HG03521 (cell line): Measurements from ENCODE around the gene EPS8L2.
"Not testable (repeated sequence)": the region's sequence is repeated elsewhere in the genome, so short reads cannot be mapped to it uniquely, and the experiment has no call there.

Experiments used
- ATAC-seq: cut with Tn5 transposase; IDR thresholded peaks from one replicate; pipeline ENCODE4 v1.9.1; 2021; ENCODE audit warnings: mild to moderate bottlenecking, moderate library complexity; ENCODE audit not compliant: unreplicated experiment

The EPS8L2 gene

DNA sequence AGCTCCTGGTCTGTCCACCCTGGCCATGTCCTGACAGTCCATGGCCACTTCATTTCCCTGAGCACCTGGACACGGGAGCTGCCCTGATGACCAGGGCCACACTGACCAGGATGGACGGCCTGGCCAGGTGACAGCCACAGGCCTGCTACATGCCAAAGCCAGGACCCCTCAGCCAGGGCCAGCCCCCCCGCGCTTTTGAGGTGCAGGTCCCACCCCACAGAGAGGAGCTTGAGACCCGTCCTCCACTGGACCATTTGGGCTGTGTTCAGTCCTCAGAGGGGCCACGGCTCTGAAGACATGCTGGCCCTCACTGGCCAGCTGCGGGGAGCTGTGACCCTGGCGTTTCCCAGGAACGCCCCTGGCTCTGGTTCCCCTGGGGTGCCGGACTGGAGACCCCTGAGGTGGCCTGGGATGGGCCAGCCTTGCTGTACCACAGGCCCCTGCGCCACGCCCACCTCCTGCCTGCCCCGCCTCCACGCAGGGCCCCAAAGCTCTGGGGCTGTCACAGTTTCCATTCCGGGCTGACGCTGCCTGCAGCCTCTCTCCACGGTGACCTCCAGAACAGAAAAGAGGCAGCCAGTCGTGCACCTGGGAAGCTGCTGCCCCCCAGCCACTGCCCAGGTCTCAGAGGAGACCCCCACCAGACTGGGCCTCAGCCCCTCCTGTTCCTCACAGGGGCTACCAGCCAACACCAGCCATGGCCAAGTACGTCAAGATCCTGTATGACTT lies 18.2 kb downstream of the EPS8L2 start:
- no peak for ATAC-seq

DNA sequence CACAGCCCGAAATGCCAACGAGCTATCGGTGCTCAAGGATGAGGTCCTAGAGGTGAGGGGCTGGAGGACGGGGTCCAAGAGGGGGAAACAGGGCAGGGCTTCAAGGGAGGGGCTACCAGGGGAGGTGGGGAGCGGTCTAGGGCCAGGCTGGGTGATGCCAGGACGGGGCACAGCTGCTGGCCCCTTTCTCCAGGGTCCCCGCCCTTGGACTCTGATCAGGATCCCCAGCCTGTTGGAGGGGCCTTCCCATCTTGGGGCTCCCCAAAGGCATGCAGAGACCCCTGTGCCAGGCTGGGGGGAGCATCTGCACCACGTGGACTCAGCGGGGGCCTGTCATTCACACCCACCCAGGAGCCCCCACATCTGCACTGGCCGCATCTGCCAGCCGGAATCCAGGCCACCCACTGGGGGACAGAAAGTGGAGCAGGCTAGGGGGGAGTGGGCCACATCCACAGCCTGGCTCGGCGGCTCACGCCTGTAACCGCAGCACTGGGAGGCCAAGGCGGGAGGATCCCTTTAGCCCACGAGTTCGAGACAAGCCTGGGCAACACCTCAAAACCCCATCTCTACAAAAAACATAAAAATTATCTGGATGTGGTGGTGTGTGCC lies 18.9 kb downstream of the EPS8L2 start:
- no peak for ATAC-seq

DNA sequence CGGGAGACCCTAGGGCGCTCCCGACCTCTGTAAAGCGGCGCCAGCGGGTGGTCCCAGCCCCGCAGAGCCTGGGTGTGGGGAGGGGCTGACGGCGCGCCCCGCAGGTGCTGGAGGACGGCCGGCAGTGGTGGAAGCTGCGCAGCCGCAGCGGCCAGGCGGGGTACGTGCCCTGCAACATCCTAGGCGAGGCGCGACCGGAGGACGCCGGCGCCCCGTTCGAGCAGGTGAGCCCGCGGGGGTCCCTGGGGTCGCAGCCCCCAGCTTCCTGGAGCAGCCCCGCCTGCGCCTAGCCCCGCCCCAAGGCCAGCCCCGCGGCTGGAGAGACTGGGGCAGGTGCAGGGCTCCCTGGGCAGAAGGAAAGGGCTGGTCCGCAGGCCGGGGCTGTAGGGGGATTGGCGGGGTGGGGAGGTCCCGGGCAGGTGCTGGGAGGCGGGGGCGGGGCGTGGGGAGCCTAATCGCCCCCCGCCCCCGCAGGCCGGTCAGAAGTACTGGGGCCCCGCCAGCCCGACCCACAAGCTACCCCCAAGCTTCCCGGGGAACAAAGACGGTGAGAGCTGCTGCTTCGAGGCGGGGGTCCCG lies 19.7 kb downstream of the EPS8L2 start:
- no peak for ATAC-seq

GRCh38 chr11:726278-727220 lies 20.5 kb downstream of the EPS8L2 start:
- ATAC-seq, result no peak

DNA sequence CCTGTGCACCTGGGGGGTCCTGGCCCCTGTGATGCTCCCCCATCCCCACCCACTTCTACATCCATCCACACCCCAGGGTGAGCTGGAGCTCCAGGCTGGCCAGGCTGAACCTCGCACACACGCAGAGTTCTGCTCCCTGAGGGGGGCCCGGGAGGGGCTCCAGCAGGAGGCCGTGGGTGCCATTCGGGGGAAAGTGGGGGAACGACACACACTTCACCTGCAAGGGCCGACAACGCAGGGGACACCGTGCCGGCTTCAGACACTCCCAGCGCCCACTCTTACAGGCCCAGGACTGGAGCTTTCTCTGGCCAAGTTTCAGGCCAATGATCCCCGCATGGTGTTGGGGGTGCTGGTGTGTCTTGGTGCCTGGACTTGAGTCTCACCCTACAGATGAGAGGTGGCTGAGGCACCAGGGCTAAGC lies 21.3 kb downstream of the EPS8L2 start:
- ATAC-seq, result no peak

DNA sequence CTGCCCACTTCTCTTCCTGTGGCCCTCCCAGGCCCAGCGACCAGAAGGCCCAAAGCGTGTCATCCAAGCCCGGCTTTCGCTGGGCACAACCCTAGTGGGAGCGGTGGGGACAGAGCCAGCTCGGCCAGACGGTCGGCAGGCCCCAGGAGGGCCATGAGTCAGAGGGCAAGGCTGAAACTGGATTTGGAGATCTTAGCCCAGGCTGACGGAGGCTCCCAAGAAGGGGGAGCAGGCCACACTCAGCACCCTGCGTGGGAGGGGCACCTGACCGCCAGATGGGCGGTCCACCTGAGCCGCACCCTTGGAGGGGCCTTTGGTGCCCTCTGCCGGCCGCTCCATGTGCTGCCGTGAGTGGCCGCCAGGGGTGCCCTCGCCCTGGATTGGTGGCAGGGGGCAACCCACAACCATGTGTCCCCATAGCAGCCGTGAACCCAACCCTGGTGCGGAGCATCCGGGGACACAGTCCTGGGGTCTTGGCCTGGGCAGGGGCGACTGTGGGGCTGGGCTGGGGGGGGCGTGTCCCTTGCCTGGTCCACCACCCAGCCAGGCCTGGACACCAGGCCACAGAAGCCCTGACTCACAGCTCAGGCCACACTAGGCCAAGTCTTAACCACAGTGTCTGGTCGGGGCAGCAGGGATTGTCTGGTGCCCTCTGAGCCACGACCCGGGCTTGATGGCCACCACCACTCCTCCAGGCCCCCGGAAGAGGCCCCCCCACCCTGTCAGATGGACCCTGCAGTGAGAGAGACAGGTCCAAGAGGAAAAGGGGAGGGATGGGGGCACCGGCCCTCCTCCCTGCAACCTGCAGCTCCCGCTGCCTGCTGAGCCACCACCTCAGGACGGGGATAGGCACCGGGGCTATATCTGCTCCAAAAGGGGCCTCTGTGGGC lies 22.1 kb downstream of the EPS8L2 start:
- ATAC-seq, result no peak

DNA sequence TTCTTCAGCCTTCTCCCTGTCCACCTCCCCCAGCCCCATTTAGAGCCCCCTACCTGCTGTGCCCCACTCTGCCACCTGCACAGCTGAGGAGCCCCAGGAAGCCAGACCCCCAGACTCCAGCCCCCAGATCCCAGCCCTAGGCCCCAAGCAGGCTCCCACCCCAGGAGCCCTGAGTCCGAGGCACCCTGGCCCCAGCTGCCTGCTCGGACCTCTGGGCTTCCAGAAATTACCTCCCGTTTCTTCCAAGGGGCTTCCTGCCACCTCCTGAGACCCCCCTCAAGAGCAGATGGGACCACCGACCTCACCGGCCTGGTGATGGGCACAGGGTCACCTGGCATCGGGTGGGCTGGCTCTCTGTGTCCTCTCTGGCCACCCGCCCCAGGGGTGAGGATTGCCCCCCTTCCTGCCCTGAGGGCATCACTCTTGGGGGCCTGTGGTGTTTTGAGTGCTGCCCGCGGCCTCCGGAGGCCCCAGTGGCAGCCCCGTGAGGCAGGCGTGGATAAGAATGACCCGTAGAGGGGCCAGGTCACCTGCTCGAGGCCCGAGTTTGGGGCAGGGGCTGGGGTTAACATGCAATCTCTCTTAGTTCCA lies 23.0 kb downstream of the EPS8L2 start:
- no peak for ATAC-seq

- ATAC-seq, result no peak
These were observed 23.6 kb downstream of the EPS8L2 start for GRCh38 chr11:729492-730074.

- ATAC-seq, result no peak
These were observed 27.0 kb downstream of the EPS8L2 start for GRCh38 chr11:733072-733471.

DNA sequence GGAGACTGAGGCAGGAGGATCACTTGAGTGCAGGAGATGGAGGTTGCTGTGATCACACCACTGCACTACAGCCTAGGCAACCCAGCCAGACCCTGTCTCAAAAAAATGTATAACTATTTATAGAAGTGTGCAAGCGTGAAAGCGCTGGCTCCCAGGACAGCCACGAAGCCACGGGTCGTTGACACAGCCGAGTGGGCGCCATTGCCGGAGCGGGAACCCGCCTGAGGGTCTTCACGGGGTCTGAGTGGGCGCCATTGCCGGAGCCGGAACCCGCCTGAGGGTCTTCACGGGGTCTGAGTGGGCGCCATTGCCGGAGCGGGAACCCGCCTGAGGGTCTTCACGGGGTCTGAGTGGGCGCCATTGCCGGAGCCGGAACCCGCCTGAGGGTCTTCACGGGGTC lies 28.5 kb downstream of the EPS8L2 start:
- not testable (repeated sequence) for ATAC-seq

DNA sequence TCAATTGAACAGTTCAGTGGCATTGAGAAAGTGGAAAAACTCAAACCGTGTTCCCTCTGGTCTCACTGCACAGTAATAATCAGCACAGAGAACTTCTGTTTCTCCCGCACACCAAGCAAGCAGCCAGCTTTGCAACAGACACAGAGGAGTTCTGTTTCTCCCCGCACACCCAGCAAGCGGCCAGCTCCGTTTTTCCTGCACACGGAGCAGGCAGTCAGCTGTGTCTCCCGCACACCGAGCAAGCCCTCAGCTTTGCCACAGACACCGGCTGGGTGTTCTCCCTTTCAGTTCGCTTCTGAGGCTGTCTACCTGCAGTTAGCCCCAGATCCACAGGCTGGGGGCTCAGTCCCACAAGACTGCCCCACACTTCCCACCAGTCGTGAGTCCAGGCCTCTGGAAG lies 31.3 kb downstream of the EPS8L2 start:
- no peak for ATAC-seq

GRCh38 chr11:737899-738298 lies 31.9 kb downstream of the EPS8L2 start:
- ATAC-seq, result not testable (repeated sequence)

DNA sequence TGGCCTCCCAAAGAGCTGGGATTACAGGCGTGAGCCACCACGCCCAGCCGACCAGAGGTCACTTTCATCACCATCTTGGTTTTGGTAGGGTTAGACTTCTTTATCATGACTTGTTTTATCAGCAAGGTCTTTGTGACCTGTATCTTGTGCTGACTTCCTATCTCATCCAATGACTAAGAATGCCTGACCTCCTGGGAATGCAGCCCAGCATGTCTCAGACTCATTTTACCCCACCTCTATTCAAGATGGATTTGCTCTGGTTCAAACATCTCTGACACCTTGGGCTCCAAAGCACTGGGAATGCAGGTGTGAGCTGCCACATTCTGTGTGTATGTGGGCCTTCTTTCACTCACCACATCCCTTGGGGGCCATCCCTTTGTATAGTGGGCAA lies 36.1 kb downstream of the EPS8L2 start:
- no peak for ATAC-seq

- no peak for ATAC-seq
These were observed 36.7 kb downstream of the EPS8L2 start for GRCh38 chr11:742571-743201.

DNA sequence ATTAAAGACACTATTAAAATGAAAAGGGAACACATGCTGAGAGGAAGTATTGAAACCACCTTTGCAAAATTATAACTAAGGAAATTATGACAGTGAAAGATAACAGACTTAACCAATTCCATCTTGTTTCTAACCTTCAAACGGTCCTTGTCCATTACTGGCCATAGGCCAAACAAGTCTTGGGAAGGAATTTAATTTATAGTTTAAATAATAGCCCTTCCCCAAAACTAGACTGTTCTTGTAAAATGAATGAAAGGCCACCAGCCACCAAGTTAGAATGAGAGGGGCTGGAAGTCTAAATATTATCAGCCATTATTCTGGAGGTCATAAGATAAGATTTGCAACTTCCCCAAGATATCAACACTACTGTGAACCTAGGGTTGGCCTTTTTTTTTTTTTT lies 39.4 kb downstream of the EPS8L2 start:
- no peak for ATAC-seq

DNA sequence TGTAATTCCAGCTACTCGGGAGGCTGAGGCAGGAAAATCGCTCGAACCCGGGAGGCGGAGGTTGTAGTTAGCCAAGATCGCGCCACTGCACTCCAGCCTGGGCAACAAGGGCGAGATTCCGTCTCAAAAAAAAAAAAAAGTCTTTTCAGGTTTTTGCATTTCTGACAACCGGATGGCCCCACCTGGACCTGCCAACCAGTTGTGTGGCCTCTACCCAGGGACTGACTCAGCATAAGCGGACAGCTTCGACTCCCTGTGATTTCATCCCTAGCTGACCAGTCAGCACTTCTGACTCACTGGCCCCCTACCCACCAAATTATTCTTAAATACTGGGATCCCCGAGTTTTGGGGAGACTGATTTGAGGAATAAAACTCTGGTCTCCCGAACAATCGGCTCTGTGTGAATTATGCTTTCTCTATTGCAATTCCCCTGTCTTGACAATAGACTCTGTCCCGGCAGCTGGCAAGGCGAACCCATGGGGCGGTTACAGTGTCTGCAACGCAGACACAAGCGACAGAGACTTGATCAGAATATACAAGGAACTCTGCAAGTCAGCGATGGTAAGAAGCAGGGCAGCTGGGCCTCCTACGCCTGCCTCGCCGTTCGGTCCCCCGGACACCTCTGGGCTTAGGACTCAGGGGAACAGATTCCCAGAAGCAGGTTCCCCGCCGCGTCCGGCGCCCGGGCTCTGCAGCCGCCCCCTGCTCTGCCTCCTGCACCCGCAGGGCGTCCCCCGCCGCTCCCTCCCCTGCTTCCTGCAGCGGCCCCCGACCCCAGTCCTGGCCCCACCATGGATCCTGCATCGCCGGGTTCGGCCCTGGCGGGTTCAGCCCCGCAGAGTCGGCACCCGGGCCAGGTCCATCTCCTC lies 40.5 kb downstream of the EPS8L2 start:
- peak; percentile 8 for ATAC-seq

GRCh38 chr11:747158-748006 lies 41.4 kb downstream of the EPS8L2 start, which contains the start of gene TALDO1:
TALDO1 (plus strand) TSS chr11:747464; CDS start chr11:747482, 18 bp downstream.
- ATAC-seq, result peak; percentile 85
